ENCODE measurements around the gene C3orf22.
"Not testable (repeated sequence)": the region's sequence is repeated elsewhere in the genome, so short reads cannot be mapped to it uniquely, and the experiment has no call there.

Gene C3orf22

DNA sequence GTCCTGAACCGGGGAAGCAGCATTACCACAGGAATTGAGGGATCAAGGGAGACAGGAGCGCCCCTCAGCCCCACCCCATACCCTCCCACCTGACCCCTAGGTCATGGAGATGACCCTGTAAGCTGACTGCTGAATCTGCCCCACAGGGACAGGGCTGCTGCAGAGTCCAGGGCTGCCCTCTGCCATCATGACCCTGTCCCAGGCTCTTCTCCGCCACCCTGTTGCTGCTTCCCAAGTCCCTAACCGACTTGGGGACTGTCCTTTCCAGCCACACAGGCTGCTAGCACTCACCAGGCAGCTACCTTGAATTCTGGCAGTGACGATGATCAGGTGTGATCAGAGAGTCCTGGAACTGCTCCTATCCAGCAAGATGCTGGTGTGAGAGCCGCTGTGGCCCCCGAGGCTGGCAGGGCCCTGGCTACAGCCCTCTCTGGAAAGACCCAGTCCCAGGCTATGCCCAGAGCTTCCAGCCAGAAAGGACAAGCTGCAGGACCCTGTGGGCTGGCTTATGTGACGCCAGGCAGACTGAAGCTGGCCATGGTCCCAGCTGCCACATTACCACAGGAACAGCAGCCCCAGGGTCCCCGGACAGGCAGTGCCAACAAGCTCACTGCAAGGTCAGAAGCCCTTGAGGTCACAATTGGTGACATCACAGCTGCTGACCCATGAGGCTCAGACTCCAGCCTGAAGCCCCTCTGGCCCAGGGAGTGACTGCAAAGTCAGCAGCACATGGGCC lies at the start of gene C3orf22:
Gene C3orf22 (minus strand): TSS at position 597 of the 736 bp plus-strand sequence. CDS start 5,542 bp downstream, outside the sequence.
- no peak for DNase-seq

GRCh38 chr3:126607214-126607908 lies 48.6 kb upstream of the C3orf22 start:
- DNase-seq: no peak

DNA sequence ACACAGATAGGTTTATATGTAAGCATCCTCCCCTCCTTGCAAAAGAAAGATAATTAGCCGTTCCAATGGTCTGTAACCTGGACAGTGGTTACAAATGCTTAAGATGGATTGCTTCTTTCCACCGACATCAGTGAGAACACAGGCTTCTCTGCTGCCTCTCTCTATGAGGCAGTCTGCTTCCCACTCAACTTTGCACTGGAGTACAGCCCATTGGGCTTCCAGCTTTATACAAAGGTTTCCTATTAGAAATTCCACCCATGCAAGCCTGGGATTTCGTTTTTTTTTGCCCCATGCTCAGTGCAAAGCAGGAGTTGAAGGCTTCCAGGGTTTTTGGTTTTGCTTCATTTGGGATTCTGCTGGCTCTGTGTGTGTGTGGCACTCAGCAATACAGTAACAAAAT lies 47.3 kb upstream of the C3orf22 start:
- no peak for DNase-seq

DNA sequence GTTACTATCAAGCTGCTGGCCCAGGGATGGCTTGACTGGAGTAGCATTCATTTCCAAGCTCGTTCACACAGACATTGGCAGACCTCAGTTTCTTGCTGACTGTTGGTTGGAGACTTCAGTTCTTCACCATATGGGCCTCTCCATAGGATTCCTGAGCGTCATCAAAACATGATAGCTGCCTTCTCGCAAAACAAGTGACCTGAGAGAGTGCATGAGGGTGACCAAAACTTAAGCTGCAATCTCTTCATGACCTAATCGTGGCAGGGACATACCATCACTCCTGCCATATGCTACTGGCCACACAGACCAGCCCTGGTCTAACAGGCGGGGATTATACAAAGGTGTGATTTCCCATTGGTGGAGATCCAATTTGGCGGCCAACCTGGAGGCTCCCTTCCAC lies 46.0 kb upstream of the C3orf22 start:
- no peak for DNase-seq

- DNase-seq: no peak
Measured at GRCh38 chr3:126599101-126599500, 40.4 kb upstream of the C3orf22 start.

- not testable (repeated sequence) for DNase-seq
Measured at GRCh38 chr3:126595479-126595878, 36.7 kb upstream of the C3orf22 start.

- DNase-seq: not testable (repeated sequence)
Measured at GRCh38 chr3:126591515-126591914, 32.8 kb upstream of the C3orf22 start.

- DNase-seq: no peak
Measured at GRCh38 chr3:126582311-126582710, 23.6 kb upstream of the C3orf22 start.

DNA sequence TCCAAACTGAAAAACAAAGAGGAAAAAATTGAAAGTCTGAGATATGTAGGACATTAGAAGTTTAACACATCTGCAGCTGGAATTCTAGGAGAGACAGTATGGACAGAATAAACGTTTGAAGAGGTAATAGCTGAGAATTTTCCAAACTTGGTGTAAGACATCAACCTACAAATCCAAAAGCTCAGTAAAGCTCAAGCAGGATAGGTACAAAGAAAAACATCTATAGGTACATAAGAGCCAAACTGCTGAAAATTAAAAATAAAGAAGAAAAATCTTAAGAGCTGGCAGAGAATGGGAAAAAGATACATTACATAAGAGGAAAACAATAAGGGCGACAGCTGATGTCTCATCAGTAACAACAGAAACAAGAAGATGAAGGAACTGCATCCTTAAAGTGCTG lies 22.8 kb upstream of the C3orf22 start:
- no peak for DNase-seq

DNA sequence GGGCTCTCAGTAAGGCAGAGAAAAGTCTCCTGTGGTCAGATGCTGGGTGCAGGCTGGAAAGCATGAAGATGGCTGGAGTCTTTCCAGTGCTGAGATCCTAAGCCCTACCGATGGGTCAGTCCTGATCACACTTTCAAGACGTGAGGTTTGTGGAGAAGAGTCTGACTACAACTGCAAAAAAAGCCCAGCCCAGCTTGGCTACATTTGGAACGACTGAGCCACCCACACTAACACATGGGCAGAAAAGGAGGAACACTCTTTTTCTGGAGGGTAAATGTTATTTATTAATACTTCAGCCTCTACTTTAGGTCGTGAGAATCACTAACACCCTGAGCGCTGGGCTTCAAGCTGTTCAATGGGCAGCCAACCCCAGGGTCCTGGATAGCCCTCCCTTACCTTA lies 22.0 kb upstream of the C3orf22 start:
- DNase-seq: no peak

- DNase-seq: no peak
Measured at GRCh38 chr3:126578702-126579101, 20.0 kb upstream of the C3orf22 start.

GRCh38 chr3:126577261-126577660 lies 18.5 kb upstream of the C3orf22 start:
- DNase-seq: no peak

DNA sequence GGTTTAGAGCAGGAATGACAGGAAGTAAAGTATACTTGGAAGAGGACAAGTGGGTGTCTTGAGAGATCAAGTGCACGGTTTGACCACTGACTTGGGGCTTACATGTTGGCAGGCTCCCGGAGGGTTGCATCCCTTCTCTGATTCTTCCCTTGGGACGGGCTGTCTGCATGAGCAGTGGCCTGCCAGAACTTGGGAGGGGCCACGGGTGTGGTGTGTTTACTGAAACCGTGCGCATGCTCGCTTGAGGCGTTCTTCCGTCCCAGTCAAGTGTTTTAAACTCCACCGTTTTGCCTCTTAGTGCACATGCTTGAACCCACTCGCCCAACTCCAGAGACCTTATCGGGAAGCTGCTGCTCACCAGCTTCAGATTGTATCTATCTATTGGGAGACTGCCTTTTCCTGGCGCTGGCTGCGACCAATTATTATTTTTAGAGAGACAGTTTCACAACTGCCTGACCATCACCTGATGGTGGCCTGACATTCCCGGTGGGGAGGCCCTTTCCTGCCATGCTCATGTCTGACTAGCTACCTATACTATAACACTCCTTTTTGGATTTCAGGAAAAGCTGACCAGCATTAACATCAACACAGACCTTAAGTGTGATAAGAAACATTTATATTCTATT lies 14.9 kb upstream of the C3orf22 start:
- DNase-seq: no peak

GRCh38 chr3:126571078-126571477 lies 12.3 kb upstream of the C3orf22 start:
- DNase-seq: no peak

GRCh38 chr3:126570103-126570541 lies 11.4 kb upstream of the C3orf22 start:
- DNase-seq: no peak

DNA sequence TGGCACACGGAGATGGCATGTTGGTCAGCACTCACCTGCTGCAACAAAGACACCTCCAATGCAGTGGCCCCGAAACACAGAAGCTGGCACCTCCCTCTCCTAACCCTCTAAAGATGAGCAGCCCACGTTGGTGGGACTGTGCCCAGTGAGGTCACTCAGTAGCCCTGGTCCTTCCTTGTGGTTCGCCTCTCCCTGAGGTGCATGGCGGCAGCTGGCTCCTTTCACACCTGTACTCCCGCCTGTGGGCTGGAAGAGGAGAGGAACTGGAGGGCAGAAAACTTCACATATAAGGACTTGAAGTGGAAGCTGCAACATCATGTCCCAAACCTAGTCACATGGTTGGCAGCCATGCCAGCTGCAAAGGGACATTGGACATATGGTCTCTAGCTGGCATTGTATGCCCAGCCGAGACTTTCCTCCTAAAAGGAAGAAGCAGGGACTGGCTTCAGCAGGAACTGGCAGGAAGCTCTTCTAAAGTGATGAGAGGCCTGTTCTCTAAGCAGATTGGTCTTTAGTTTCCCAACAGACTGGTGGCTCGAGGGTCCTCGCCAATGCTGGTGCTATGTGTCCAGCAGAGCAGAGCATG lies 10.8 kb upstream of the C3orf22 start:
- no peak for DNase-seq

GRCh38 chr3:126568776-126569342 lies 10.1 kb upstream of the C3orf22 start:
- no peak for DNase-seq

DNA sequence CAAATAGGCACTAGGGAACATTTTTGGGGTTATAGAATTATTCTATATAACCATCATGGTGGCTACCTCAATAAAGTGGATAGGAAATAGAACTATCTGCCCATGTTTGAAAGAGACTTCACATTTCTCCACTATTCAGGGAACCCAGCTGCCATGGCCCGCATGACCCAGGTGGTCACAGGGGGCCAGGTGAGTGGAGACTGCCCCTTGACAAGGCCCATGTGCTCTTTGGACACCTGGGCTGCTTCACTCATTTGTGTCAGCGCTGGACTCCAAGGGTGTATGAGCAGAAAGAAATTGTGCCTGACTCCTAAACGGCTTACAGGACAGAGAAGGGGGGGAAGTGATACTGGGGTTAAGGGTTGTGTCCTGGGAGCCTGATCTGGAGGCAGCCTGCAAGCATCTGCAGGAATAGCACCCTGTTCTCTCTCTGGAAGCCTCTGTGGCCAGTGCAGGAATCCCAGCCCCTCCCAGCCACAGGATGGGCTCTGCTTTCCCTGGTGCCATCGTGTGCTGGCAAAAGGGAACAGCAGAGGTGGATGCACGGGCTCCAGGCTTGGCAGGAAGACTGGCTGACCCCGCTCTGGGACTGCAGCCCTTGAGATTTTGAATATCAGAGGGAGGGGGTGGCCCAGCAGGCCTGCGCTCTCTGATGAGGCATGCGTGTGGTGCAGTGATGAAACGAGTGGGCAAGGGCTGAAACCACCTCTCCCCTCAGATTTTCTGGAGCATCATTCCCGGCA lies 9.1 kb upstream of the C3orf22 start:
- DNase-seq: no peak

- DNase-seq: no peak
Measured at GRCh38 chr3:126562737-126563276, 4.1 kb upstream of the C3orf22 start.

GRCh38 chr3:126557761-126558160 lies 971 bp downstream of the C3orf22 start:
- no peak for DNase-seq

GRCh38 chr3:126557415-126557745 lies 1.4 kb downstream of the C3orf22 start:
- no peak for DNase-seq

All from stimulated activated CD4-positive, alpha-beta T cell treated with anti-CD3 and anti-CD28 coated beads, Interleukin-4, amount 100 ng/mL, for 1 hour (primary cell).